AG04450 (cell line): ENCODE measurements around the gene ULK4. TPM values are rescaled to one million over a fixed set of nuclear protein-coding genes. Genes with fewer than 3 reads are reported as not detected.

Experiments used
- CTCF ChIA-PET: fragments of 300-600, 350-600 bp; formaldehyde crosslinking; extraction: SDS; loops from one replicate; lab custom pipeline; 2022; ENCODE audit warnings: antibody characterized with exemption, inconsistent platforms; lab: Charles Lee
- POLR2A ChIA-PET: fragments of 350-600 bp; formaldehyde crosslinking; extraction: SDS; loops from one replicate; lab custom pipeline; 2021; ENCODE audit warnings: antibody characterized with exemption, inconsistent platforms; lab: Yijun Ruan, JAX
- DNase-seq: peaks from one replicate; pipeline ENCODE4 v3.0.0-alpha.2; 2011; ENCODE audit warnings: low read depth, low spot score
- H3K27ac ChIP-seq: one replicate; pipeline ENCODE4 v1.5.1; 2012; ENCODE audit warnings: low read depth, low read length, control low read depth
- H3K27me3 ChIP-seq: one replicate; pipeline ENCODE4 v1.6.0; 2012; ENCODE audit warnings: low read length; ENCODE audit not compliant: control insufficient read depth, insufficient read depth
- H3K4me3 ChIP-seq: 2 replicates; pipeline ENCODE4 v1.5.1; 2011; ENCODE audit warnings: mild to moderate bottlenecking, low read depth, low read length, control low read depth
- H3K9me3 ChIP-seq: 2 replicates; pipeline ENCODE4 v1.5.1; 2012; ENCODE audit warnings: low read length; ENCODE audit not compliant: control insufficient read depth, insufficient read depth
- polyA plus RNA-seq: library from polyadenylated mRNA; depleted of rRNA; stranded (reverse); fragments of >200 nt; gene quantifications from 2 replicates; pipeline ENCODE4 v1.2.3, GENCODE V29; 2011
- TF ChIP-seq, protein P1 (sequence below): IDR thresholded peaks from 2 replicates; pipeline ENCODE4 v1.5.1; 2011; ENCODE audit warnings: low read depth, low read length, control low read depth, inconsistent platforms

ULK4 gene
- polyA plus RNA-seq, 1 experiment = 3.7 TPM

GRCh38 chr3:41684797-41685735, 276.8 kb downstream of the ULK4 start:
- Histone ChIP-seq H3K4me3 (no peak overlapping the region), H3K9me3 (no peaks in the 10 kb centered on the region), H3K27me3 (no peaks in the 10 kb centered on the region), H3K27ac (no peak overlapping the region)
- TF ChIP-seq, protein P1, sequence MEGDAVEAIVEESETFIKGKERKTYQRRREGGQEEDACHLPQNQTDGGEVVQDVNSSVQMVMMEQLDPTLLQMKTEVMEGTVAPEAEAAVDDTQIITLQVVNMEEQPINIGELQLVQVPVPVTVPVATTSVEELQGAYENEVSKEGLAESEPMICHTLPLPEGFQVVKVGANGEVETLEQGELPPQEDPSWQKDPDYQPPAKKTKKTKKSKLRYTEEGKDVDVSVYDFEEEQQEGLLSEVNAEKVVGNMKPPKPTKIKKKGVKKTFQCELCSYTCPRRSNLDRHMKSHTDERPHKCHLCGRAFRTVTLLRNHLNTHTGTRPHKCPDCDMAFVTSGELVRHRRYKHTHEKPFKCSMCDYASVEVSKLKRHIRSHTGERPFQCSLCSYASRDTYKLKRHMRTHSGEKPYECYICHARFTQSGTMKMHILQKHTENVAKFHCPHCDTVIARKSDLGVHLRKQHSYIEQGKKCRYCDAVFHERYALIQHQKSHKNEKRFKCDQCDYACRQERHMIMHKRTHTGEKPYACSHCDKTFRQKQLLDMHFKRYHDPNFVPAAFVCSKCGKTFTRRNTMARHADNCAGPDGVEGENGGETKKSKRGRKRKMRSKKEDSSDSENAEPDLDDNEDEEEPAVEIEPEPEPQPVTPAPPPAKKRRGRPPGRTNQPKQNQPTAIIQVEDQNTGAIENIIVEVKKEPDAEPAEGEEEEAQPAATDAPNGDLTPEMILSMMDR = no peak
- DNase-seq = no peak
- ChIA-PET POLR2A (no interaction called here), CTCF (no interaction called here)

DNA sequence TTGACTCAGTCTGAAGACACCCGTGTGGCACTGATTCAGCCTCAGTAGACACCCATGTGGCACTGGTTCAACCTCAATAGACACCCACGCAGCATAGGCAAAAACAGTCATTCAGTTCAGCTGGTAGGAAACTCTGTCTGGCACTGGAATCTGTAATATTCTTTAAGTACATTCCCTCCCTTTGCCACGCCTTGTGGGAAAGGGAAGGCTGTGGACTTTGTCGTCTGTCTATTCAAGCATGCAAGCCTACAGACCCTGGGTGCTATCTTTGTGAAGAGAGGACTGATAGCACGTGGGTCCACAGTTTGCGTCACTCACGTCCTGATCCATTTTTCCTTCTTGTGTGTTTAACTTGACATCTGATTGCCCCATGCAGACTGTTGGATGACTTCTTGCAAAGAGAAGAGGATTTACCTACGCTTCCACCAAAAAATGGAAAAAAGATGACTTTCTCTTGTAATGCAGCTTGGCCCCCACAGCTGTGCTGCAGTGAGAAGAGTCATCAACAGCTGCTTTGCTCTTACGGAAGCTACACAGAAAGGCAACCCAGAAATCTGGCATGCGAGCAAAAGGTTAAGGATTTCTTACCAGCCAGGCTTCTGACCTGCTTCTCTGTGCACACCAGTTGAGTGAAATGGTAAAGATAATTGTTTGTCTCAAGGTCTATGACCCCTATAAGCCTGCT, 278.1 kb downstream of the ULK4 start:
- Histone ChIP-seq H3K27ac (no peak overlapping the region), H3K4me3 (no peak overlapping the region), H3K27me3 (no peaks in the 10 kb centered on the region), H3K9me3 (no peaks in the 10 kb centered on the region)
- POLR2A ChIA-PET = interaction anchor here (0.7 kb wide), 1 partner anchor 10 kb away, joined by 3 read pairs; no protein-coding TSS in a partner anchor
- DNase-seq = no peak
- CTCF ChIA-PET = no interaction called here
- TF ChIP-seq, protein P1 = no peak

- ChIA-PET CTCF (no interaction called here), POLR2A (no interaction called here)
- peak overlapping the region; percentile 32 for H3K27ac ChIP-seq
- no peaks in the 10 kb centered on the region for H3K9me3 ChIP-seq
- TF ChIP-seq, protein P1 = no peak
- peak; percentile 32 for DNase-seq
- no peaks in the 10 kb centered on the region for H3K27me3 ChIP-seq
- H3K4me3 ChIP-seq = no peak overlapping the region
Measured at GRCh38 chr3:41682996-41683395, 278.9 kb downstream of the ULK4 start.

DNA sequence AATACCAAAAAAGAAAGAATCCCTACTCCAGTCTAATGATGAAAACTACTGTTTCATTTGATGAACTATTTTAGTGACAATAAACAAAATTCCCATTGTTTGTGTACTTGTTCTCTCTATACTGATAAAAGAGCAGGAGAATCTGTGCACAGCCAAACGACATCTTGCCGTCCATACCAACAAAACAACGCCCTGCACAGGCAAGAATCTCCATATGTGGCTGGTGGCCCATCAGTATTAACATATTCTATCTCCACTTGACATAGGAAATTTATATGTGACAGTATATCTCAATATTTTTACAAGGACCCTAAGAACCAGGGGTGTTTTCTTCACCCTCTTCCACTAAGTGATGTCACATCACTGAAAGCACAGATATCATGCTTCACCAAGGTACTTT, 279.5 kb downstream of the ULK4 start:
- TF ChIP-seq, protein P1 = no peak
- H3K9me3 ChIP-seq = no peaks in the 10 kb centered on the region
- DNase-seq = no peak
- no peak overlapping the region for H3K4me3 ChIP-seq
- ChIA-PET CTCF (no interaction called here), POLR2A (interaction anchor here (1.0 kb wide), 1 partner anchor 483 kb away, joined by 3 read pairs; the partner anchor contains the start of gene CTNNB1)
- H3K27me3 ChIP-seq = no peaks in the 10 kb centered on the region
- H3K27ac ChIP-seq = no peak overlapping the region
